Measurements from ENCODE around the gene KISS1R.
"Not testable (repeated sequence)": the region's sequence is repeated elsewhere in the genome, so short reads cannot be mapped to it uniquely, and the experiment has no call there.

KISS1R gene

GRCh38 chr19:917323-918151, at the start of gene KISS1R:
TSS of gene KISS1R (plus strand) at chr19:917333. CDS start at chr19:917503, 170 bp downstream.
- no peak for DNase-seq (ENCODE audit: low spot score)

- DNase-seq (ENCODE audit: low spot score): no peak
Observed at GRCh38 chr19:867855-868457, 49.2 kb upstream of the KISS1R start.

- no peak for DNase-seq (ENCODE audit: low spot score)
Observed at GRCh38 chr19:868458-869244, 48.5 kb upstream of the KISS1R start.

- no peak for DNase-seq (ENCODE audit: low spot score)
Observed at GRCh38 chr19:869245-870177, 47.6 kb upstream of the KISS1R start.

GRCh38 chr19:870314-870713, 46.8 kb upstream of the KISS1R start:
- DNase-seq (ENCODE audit: low spot score): no peak

GRCh38 chr19:870963-871401, 46.2 kb upstream of the KISS1R start:
- no peak for DNase-seq (ENCODE audit: low spot score)

GRCh38 chr19:871446-872265, 45.5 kb upstream of the KISS1R start:
- no peak for DNase-seq (ENCODE audit: low spot score)

- no peak for DNase-seq (ENCODE audit: low spot score)
Observed at GRCh38 chr19:872266-872951, 44.7 kb upstream of the KISS1R start.

GRCh38 chr19:873084-873483, 44.0 kb upstream of the KISS1R start:
- DNase-seq (ENCODE audit: low spot score): no peak

GRCh38 chr19:873561-874041, 43.5 kb upstream of the KISS1R start:
- DNase-seq (ENCODE audit: low spot score): no peak

- no peak for DNase-seq (ENCODE audit: low spot score)
Observed at GRCh38 chr19:875265-875879, 41.8 kb upstream of the KISS1R start.

GRCh38 chr19:876089-876488, 41.0 kb upstream of the KISS1R start:
- no peak for DNase-seq (ENCODE audit: low spot score)

GRCh38 chr19:876780-877314, 40.3 kb upstream of the KISS1R start:
- no peak for DNase-seq (ENCODE audit: low spot score)

- DNase-seq (ENCODE audit: low spot score): not testable (repeated sequence)
Observed at GRCh38 chr19:877992-878660, 39.0 kb upstream of the KISS1R start.

GRCh38 chr19:878751-879561, 38.2 kb upstream of the KISS1R start:
- DNase-seq (ENCODE audit: low spot score): not testable (repeated sequence)

- no peak for DNase-seq (ENCODE audit: low spot score)
Observed at GRCh38 chr19:879711-880438, 37.3 kb upstream of the KISS1R start.

Measured in left forelimb (tissue), 1 donor.